HepG2 (cell line): ENCODE data around the gene PPP2R5D. TPM values are rescaled to one million over a fixed set of nuclear protein-coding genes. Genes with fewer than 3 reads are reported as not detected.
A peak's percentile ranks its signal among the peaks of the same experiment; 100 is the strongest.

Source experiments
- AKAP8 ChIP-seq: sonication (generic); formaldehyde crosslinking; IDR thresholded peaks from 2 replicates; pipeline ENCODE4 v1.5.1; 2020; ENCODE audit warnings: mild to moderate bottlenecking, missing genetic modification reagents
- ARNTL ChIP-seq: sonication (generic); formaldehyde crosslinking; IDR thresholded peaks from 2 replicates; pipeline ENCODE4 v1.4.0; 2020; ENCODE audit warnings: mild to moderate bottlenecking, missing genetic modification reagents
- ATF6 ChIP-seq: sonication (generic); formaldehyde crosslinking; conservative IDR thresholded peaks from 2 replicates; pipeline ENCODE4 v1.4.0; 2020; ENCODE audit warnings: missing genetic modification reagents
- CENPX ChIP-seq: sonication (generic); formaldehyde crosslinking; IDR thresholded peaks from 2 replicates; pipeline ENCODE4 v1.9.0; 2021; ENCODE audit warnings: mild to moderate bottlenecking, missing genetic modification reagents, moderate library complexity
- CERS6 ChIP-seq: sonication (generic); formaldehyde crosslinking; IDR thresholded peaks from 2 replicates; pipeline ENCODE4 v1.5.0; 2020; ENCODE audit warnings: missing genetic modification reagents
- CHCHD3 ChIP-seq: sonication (generic); formaldehyde crosslinking; IDR thresholded peaks from 2 replicates; pipeline ENCODE4 v1.8.0; 2022; ENCODE audit warnings: mild to moderate bottlenecking, missing genetic modification reagents, moderate library complexity
- DNMT3B ChIP-seq: conservative IDR thresholded peaks from 2 replicates; pipeline ENCODE4 v1.6.1; 2016; ENCODE audit warnings: missing biosample characterization, control low read depth
- GTF2F1 ChIP-seq: fragments of 150-350 bp; IDR thresholded peaks from 2 replicates; pipeline ENCODE4 v1.6.1; 2014; ENCODE audit warnings: low read length
- HMGA1 ChIP-seq: sonication (generic); formaldehyde crosslinking; conservative IDR thresholded peaks from 2 replicates; pipeline ENCODE4 v1.4.0; 2020; ENCODE audit warnings: missing genetic modification reagents
- MED8 ChIP-seq: sonication (generic); formaldehyde crosslinking; IDR thresholded peaks from 2 replicates; pipeline ENCODE4 v1.8.1; 2023; ENCODE audit warnings: mild to moderate bottlenecking, missing genetic modification reagents; ENCODE audit not compliant: insufficient replicate concordance
- POGZ ChIP-seq: sonication (generic); formaldehyde crosslinking; IDR thresholded peaks from 2 replicates; pipeline ENCODE4 v1.4.0; 2020; ENCODE audit warnings: mild to moderate bottlenecking, missing genetic modification reagents
- RFX3 ChIP-seq: IDR thresholded peaks from 2 replicates; pipeline ENCODE4 v1.6.1; 2016; ENCODE audit warnings: missing biosample characterization, missing genetic modification reagents
- SP4 ChIP-seq: sonication (generic); formaldehyde crosslinking; IDR thresholded peaks from 2 replicates; pipeline ENCODE4 v1.8.1; 2023; ENCODE audit warnings: mild to moderate bottlenecking, missing genetic modification reagents
- TCF7 ChIP-seq: sonication (generic); IDR thresholded peaks from 2 replicates; pipeline ENCODE4 v1.6.1; 2016; ENCODE audit warnings: antibody characterized with exemption, low read depth
- YEATS4 ChIP-seq: sonication (generic); formaldehyde crosslinking; IDR thresholded peaks from 2 replicates; pipeline ENCODE4 v1.4.0; 2020; ENCODE audit warnings: missing genetic modification reagents, borderline replicate concordance
- ZFP90 ChIP-seq: sonication (generic); formaldehyde crosslinking; IDR thresholded peaks from 2 replicates; pipeline ENCODE4 v1.8.0; 2022; ENCODE audit warnings: missing genetic modification reagents, mild to moderate bottlenecking, inconsistent platforms, borderline replicate concordance
- ZFY ChIP-seq: sonication (generic); formaldehyde crosslinking; IDR thresholded peaks from 2 replicates; pipeline ENCODE4 v1.4.0; 2020; ENCODE audit warnings: missing genetic modification reagents
- ZNF326 ChIP-seq: sonication (generic); formaldehyde crosslinking; IDR thresholded peaks from 2 replicates; pipeline ENCODE4 v1.4.0; 2020; ENCODE audit warnings: missing genetic modification reagents, borderline replicate concordance
- ZNF343 ChIP-seq: sonication (generic); formaldehyde crosslinking; IDR thresholded peaks from 2 replicates; pipeline ENCODE4 v1.4.0; 2020; ENCODE audit warnings: mild to moderate bottlenecking, missing genetic modification reagents
- ZNF574 ChIP-seq: sonication (generic); formaldehyde crosslinking; IDR thresholded peaks from 2 replicates; pipeline ENCODE4 v1.4.0; 2020; ENCODE audit warnings: missing genetic modification reagents
- ZNF670 ChIP-seq: sonication (generic); formaldehyde crosslinking; IDR thresholded peaks from 2 replicates; pipeline ENCODE4 v1.8.0; 2022; ENCODE audit warnings: mild to moderate bottlenecking, missing genetic modification reagents, borderline replicate concordance
- ZNF841 ChIP-seq: sonication (generic); formaldehyde crosslinking; IDR thresholded peaks from 2 replicates; pipeline ENCODE4 v1.8.1; 2023; ENCODE audit warnings: missing genetic modification reagents, borderline replicate concordance
- polyA plus RNA-seq, 8 experiments: library from polyadenylated mRNA; depleted of rRNA in 3 of 8; stranded (reverse) in 7 of 8; unstranded in 1 of 8; fragments of >200 nt; fragmentation: Illumina TruSeq in 4 of 8; extraction: Trizol in 4 of 8; gene quantifications; 2 replicates each; pipeline versions ENCODE4 v1.2.1 to v1.2.3, GENCODE V29; 2011 to 2016; ENCODE audit warnings: low read depth in 4 of 8, missing spikeins in 1 of 8, mixed read lengths in 1 of 8; ENCODE audit not compliant: insufficient read depth in 1 of 8
- total RNA-seq, 5 experiments: library from RNA; depleted of rRNA; stranded (reverse); fragments of >200 nt; fragmentation: Illumina TruSeq; extraction: Trizol; gene quantifications; 2 replicates each; pipeline ENCODE4 v1.2.3, GENCODE V29; 2016; ENCODE audit warnings: low read depth in 1 of 5
- TF ChIP-seq, protein P1 (sequence below): sonication (generic); formaldehyde crosslinking; IDR thresholded peaks from 2 replicates; pipeline ENCODE4 v1.5.0; 2020; ENCODE audit warnings: missing genetic modification reagents

Gene PPP2R5D
- total and polyA plus RNA-seq, 2 of the 13 experiments (the other 11 are each of a cell fraction or from before 2014, with no cell fraction given), result 53.7 to 60.4 TPM

DNA sequence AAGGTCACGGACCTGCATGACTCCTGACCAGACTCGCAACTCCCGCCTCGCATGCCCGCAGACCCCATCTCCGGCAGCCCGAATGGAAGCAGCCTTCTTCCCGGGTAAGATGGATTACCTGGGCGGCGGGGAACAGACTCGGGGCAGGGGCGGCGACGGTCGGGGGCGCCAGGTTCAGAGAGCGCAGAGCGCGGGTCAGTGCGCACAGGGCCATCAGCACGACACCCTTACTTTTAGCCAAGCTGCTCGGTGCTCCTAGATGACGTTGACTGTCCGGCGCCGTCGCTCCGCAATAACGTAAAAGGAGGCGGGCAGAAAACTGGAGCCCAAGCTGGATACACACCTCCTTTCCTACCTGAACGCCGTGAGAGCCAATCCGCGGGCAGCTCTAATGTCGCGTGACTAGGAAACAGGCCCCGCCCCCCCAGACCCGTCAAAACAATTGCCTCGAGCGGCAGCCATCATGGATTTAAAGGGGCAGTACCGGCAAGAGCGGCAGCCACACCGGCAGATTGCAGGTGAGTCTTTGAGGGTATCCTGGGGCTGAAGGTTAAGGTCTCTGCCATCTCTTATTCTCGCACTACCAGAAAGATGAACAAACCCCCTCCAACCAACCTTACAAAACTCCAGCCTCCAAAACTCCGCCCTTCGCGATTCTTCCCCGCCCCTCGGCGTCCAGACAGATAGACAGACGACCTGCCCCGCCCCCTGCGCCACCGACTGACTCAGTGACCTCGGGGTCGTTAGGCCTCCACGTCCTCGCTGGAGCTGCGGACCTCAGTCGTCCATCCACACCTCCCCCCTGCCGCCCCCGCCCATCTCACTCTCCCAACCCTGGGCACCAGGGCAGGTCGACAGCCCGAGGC is 75.0 kb downstream of the PPP2R5D start, which contains the start of the genes KLC4 and MRPL2 (continued):
- no peak for TF ChIP-seq ZNF841 (CRISPR knock-in tag)
- TF ChIP-seq CERS6 (CRISPR knock-in tag), result no peak
- TF ChIP-seq ZFP90 (CRISPR knock-in tag), result no peak
- no peak for TF ChIP-seq ZNF326
- no peak; the same call in 1 of the 2 replicates for TF ChIP-seq ARNTL
- TF ChIP-seq RFX3 (CRISPR knock-in tag), result no peak
- peak; percentile 5; the same call in 1 of the 2 replicates for TF ChIP-seq TCF7
- peak; percentile 86; the same call in 1 of the 2 replicates for TF ChIP-seq ZNF670
- TF ChIP-seq MED8 (CRISPR knock-in tag), result no peak
- TF ChIP-seq POGZ, result peak; percentile 82
- no peak for TF ChIP-seq HMGA1 (CRISPR knock-in tag)
- TF ChIP-seq YEATS4 (CRISPR knock-in tag), result peak; percentile 34; the same call in 1 of the 2 replicates
- no peak for TF ChIP-seq GTF2F1
- peak; percentile 89 for TF ChIP-seq ZNF574 (CRISPR knock-in tag)
- TF ChIP-seq ZNF343, result no peak
- peak; percentile 65 for TF ChIP-seq ZFY (CRISPR knock-in tag)
- TF ChIP-seq, protein P1, sequence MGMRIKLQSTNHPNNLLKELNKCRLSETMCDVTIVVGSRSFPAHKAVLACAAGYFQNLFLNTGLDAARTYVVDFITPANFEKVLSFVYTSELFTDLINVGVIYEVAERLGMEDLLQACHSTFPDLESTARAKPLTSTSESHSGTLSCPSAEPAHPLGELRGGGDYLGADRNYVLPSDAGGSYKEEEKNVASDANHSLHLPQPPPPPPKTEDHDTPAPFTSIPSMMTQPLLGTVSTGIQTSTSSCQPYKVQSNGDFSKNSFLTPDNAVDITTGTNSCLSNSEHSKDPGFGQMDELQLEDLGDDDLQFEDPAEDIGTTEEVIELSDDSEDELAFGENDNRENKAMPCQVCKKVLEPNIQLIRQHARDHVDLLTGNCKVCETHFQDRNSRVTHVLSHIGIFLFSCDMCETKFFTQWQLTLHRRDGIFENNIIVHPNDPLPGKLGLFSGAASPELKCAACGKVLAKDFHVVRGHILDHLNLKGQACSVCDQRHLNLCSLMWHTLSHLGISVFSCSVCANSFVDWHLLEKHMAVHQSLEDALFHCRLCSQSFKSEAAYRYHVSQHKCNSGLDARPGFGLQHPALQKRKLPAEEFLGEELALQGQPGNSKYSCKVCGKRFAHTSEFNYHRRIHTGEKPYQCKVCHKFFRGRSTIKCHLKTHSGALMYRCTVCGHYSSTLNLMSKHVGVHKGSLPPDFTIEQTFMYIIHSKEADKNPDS (CRISPR knock-in tag), result no peak
- no peak for TF ChIP-seq CENPX (CRISPR knock-in tag)
- peak; percentile 84 for TF ChIP-seq SP4
- no peak for TF ChIP-seq CHCHD3 (CRISPR knock-in tag)
- peak; percentile 31; the same call in 1 of the 2 replicates for TF ChIP-seq ATF6
- peak; percentile 52; the same call in 1 of the 2 replicates for TF ChIP-seq AKAP8
- TF ChIP-seq DNMT3B (CRISPR knock-in tag), result no peak; the same call in 1 of the 2 replicates
